ENCODE results near the gene DCST2.

DCST2 gene

DNA sequence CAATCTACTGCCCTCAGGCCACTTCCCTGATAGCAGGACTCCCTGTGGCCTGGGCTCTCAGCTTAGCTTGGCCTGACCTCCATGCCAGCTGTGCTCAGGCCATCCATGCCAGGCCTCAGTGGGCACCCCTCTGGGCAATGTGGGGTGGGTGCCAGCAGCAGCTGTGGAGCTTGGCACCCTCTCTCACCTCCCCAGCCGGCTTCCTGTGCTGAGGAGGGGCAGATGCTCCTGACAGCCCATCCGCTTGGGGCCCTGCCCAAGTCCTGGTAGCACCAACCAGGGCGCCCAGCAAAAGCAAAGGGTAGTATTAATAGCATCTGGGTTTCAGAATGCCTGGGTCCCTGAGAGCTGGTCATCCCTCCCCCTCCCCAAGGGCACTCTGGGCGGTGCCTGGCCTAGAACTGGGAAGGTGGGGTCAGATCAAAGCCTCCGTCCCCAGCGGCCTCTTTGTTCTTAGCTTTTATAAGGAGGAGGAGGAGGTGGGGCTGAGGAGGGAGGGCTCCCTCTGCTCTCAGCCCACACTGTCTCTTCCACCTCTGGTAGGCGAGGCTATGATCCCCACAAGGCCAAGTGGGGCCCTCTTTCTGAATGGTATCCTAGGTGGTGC lies 36.1 kb upstream of the DCST2 start:
- DNase-seq (ENCODE audit: low read depth in 3 of 3), result no peak

DNA sequence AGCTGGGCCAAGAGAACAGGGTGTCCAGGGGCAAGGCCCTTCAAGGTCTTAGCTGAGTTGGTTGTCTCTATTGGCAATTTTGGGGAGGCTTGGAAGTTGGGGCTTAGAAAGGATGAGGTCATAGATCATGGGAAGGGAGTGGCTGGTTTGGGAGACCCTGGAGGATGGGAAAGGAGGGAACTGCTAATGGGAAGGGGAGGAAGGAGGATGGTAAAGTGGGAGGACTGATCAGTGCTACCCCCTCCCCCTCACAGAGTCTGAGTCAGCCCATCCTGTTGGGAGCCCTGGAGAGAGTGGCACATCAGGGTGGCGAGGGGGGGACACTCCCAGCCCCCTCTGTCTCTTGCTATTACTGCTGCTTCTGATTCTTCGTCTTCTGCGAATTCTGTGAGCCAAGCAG lies 35.0 kb upstream of the DCST2 start:
- no peak for DNase-seq (ENCODE audit: low read depth in 3 of 3)

DNA sequence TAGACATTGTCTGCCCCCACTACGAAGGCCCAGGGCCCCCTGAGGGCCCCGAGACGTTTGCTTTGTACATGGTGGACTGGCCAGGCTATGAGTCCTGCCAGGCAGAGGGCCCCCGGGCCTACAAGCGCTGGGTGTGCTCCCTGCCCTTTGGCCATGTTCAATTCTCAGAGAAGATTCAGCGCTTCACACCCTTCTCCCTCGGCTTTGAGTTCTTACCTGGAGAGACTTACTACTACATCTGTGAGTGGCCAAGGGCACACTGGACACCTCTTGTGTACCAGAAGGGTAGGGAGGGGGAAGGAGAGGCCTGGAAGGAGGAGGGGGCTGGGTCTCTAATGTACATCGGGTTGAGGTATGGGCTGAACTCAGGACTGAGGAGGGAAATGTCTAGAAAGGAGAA lies 33.2 kb upstream of the DCST2 start:
- DNase-seq (ENCODE audit: low read depth in 3 of 3), result no peak

DNA sequence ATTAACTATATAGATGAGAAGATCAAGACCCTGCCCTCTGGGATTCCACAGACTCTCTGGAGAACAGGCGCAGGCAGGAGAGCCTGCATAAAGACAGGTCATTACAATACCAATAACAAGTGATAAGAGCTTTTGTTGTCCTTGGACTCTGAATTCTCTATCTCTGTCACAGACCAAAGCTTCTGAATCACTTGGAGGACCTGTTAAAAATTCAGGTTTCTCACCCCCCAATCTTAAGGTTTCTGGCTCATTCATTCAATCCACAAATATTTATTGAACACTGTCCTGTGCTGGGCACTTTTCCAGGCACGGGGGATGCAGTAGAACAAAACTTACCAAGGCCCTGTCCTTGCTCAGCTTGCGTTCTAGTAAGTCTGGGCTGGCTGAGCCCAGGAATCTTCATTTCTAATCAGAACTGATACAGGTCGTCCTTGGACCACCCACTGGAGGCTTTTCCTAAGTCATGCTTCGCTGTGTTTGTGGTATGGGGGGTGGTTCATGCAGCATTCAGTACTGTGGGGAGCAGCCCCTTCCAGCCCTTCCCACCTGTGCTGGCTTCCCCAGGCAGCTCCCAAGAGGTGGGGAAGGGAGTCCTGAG lies 31.4 kb upstream of the DCST2 start:
- no peak for DNase-seq (ENCODE audit: low read depth in 3 of 3)

DNA sequence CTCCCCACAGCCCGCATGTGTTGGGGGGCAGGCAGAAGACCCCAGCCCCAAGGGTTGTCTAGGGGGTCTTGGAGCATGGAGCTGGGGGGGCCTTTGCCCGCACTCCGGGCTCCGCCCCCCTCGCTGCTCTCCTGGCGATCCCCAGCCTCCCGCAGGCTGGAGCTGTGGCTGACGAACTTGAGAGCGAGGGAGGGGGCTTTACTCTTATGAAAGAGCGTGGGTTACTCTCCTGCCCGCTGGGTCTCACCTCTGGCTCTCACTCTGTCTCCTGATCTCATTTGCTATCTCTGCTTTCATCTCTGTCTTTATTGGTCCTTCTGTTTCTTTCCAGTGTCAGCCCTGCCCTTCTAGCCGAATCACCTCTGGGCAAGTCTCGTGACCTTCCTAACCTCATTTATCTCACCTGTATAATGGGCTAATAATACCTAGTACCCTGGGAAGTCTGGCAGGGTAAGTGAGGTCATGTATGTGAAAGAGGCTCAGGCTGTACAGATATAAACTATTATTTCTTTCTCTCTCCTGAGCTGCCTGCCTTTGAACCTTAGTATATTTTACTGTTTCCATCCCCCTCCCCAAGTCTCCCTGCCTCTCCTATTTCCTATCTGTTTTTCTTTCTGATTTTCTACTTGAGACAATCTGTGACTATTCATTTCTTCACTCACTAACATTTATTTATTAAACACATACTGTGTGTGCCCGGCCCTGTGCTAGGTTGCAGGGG lies 30.7 kb upstream of the DCST2 start:
- DNase-seq (ENCODE audit: low read depth in 3 of 3), result no peak

DNA sequence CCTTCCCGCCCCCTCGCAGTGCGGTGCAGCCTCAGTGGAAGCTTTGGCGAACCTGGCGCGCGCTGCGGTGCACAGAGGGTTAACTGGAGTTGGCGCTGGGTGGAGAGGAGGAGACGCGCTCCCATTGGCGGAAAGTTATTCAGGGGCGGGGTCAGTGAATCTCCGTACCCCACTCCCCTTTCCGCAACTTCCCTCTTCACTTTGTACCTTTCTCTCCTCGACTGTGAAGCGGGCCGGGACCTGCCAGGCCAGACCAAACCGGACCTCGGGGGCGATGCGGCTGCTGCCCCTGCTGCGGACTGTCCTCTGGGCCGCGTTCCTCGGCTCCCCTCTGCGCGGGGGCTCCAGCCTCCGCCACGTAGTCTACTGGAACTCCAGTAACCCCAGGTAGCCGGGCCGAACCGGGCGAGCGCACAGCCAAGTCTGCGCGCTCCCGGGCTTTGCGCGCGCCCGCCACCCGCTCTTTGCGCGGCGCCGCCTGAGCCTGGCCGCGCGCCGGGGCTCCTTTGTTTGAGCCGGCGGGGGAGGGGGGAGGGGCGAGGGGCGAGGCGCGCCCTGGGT lies 30.0 kb upstream of the DCST2 start, which contains the start of gene EFNA4:
TSS of gene EFNA4 (plus strand) at position 191 of the 561 bp plus-strand sequence. CDS start at position 275, 84 bp downstream.
- peak; percentile 67 to 84 (median 72) for DNase-seq (ENCODE audit: low read depth in 3 of 3)

DNA sequence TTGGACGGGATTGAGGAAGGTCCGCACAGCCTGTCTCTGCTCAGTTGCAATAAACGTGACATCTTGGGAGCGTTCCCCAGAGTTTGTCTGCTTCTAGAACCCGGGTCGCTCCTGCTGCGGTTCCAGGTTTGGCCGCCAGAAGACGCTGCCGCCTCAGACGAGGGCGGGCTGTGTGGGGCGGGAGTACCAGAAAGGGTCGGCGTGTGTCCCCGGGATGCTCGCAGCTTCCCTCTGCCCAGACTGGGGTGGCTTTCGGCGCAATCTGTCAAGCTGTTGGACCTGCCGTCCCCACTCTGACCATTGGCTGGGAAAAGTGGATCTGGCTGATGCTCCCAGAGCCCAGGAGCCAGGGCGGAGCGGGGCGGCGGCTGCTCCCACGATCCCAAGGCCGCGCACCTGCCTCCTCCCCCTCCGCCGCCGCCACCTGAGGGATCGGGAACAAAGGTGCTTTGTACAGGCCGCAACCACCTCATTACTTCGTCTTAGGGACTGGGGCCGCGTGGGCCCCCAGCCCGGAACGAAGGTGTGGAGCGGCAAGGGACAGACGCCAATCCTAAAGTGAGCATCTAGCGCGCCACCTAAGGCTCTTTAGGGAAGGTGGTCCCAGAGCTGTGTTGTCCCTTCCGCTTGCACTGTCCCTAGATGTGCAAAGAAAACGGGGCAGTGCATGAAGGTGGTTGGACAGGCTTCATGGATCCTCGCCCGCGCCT lies 29.3 kb upstream of the DCST2 start:
- DNase-seq (ENCODE audit: low read depth in 3 of 3), result peak; percentile 55 to 80 (median 55)

DNA sequence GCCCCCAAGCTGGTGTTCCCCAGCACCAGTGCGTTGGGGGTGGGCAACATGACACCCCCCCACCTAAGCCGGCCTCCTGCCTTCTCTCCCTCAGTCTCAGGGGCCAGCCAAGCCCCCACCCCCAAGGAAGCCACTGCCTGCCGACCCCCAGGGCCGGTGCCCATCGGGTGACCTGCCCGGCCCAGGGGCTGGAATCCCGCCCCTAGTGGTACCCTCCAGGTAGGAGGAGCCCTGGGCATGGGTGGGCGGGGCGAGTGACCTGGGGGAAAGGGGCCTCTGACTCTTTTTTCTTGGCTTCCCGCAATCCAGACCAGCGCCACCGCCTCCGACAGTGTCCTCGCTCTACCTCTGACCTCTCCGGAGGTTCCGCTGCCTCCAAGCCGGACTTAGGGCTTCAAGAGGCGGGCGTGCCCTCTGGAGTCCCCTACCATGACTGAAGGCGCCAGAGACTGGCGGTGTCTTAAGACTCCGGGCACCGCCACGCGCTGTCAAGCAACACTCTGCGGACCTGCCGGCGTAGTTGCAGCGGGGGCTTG lies 28.6 kb upstream of the DCST2 start:
- DNase-seq (ENCODE audit: low read depth in 3 of 3), result no peak

DNA sequence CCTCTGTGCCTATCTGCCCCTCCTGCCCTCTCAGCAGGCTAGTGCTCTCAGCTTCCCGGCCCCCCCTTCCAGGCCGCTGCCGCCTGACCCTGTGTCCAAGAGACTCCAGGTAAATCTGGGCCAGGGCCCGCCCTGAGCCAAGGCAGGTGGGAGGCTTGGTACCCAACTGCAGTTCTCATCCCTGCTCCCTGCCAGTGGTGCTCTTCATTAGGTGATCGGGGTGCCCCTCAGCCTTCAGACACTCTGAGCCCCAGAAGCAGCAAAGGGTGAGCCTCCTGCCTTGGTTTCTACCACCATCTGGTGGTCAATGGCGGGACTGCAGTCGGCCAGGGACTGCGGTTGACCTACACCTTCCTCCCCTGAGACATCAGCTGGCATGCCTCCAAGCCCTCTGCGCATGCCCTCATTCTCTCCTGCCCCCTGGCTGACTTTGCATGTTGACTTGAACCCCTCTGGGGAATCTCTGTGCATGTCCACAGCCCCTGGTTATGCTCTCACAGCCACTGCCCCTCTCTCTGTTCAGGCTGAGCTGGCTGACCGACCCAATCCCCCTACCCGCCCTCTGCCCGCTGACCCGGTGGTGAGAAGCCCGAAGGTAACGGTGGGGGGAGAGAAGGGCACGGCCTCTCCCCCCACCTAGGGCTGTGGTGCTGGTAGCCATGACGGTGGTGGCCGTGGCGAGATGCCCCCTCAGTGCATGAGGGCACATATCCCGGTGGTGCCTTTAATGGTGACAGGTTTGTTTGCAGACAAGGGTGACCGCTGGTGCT lies 28.0 kb upstream of the DCST2 start:
- peak; percentile 90 to 97 (median 91) for DNase-seq (ENCODE audit: low read depth in 3 of 3)

DNA sequence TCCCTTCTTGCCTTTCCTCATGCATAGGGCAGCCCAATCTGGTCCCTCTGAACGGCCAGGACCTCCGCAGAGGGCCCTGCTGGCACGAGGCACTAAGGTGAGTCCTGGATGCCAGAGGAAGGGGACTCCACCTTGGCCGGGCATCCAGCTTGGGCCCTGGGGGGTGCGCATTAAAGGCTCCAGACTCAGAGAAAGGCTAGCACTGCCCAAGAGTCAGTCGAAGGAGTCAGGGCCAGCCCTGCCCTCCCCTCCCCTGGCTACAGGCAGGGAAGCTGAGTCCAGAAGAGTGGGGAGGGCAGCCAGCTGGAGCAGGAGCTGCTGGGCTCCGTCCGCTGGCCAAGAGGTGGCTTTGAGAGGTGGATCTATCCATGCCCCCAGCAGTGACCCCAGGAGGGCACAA lies 27.2 kb upstream of the DCST2 start:
- DNase-seq (ENCODE audit: low read depth in 3 of 3), result no peak

DNA sequence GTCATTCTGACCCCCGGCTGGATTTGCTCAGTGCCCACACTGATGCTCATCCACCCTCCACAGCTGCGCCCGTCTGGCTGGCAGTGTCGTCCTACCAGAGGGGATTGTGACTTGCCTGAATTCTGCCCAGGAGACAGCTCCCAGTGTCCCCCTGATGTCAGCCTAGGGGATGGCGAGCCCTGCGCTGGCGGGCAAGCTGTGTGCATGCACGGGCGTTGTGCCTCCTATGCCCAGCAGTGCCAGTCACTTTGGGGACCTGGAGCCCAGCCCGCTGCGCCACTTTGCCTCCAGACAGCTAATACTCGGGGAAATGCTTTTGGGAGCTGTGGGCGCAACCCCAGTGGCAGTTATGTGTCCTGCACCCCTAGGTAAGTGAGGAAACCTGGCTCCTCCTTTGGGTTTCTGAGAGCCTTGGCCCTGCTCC lies 24.2 kb upstream of the DCST2 start:
- DNase-seq (ENCODE audit: low read depth in 3 of 3), result no peak

DNA sequence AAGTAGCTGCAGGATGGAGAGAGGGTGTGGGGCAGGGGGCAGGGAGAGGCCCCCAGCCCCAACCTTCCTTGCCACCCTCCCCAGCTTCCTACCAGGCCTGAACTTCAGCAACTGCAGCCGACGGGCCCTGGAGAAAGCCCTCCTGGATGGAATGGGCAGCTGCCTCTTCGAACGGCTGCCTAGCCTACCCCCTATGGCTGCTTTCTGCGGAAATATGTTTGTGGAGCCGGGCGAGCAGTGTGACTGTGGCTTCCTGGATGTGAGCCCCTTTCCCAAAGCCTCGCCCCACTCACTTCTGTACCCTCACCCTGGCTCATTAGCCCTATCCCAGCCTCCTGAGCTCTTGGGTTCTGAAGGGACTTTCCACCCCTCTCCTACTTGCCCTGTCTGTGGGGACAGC lies 23.5 kb upstream of the DCST2 start:
- DNase-seq (ENCODE audit: low read depth in 3 of 3), result no peak

DNA sequence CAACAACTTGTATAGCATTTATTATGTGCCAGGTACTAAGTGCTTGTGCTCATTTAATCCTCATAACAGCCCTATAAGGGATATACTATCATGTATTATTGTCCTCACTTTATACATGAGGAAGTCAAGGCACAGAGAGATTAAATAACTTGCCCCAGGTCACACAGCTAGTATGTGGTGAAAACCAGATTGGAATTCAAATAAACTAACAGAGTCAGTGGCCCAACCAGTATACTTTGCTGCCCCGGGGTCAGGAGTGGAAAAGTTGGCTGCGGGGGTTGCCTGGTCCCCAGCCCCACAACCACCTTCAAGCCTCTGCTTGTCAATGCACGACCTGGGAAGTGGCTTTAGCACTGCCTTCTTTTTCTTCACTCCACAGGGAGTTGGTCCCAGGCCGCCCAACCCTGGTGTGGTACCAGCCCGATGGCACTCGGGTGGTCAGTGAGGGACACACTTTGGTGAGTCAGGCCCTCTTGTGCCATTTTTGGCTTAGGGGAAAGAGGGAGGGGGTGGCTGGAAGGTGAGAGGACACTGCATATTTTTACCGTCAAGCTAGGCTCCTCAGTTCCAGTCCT lies 20.0 kb upstream of the DCST2 start:
- DNase-seq (ENCODE audit: low read depth in 3 of 3), result no peak

DNA sequence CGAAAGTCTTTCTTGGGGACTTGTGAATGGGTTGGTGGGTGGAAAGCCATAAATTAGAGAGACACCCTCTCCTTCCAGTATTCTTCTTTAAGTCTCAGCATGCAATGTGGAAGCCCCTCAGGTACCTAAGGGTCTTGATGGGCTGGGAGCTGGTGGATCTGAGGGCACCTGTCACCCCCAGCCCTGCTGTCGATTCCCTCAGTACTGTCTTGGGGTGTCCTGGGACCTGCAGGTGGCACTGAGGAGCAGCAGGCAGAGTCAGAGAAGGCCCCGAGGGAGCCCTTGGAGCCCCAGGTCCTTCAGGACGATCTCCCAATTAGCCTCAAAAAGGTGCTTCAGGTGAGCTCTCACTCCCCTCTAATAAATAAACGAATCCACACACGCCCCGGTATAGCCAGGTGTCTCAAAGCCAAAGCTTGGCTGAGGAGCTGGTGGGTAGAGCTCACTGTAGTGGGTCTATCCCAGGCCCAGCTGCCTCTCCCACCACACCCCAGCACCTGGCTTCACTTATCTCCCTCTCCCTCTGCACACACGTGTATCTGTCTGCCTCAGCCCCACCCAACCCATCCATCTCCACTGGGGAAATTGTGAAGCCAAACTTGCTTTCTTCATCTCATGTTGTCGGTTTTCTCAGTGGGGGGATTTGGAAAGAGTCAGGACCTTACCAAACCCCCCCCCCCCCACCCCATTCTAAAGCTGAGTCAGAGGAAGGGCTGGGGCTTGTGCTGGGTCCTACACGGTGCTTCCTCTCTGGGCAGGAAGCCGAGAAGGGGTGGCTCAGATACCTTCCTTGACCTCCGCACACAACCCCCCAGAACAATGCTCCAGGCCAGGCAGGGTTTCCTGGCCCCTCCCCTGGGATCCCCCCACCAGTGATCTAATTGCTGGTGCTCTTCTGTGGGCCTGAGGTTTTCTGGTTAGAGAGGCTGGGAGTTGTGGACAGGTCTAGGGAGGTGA lies 19.1 kb upstream of the DCST2 start:
- no peak for DNase-seq (ENCODE audit: low read depth in 3 of 3)

DNA sequence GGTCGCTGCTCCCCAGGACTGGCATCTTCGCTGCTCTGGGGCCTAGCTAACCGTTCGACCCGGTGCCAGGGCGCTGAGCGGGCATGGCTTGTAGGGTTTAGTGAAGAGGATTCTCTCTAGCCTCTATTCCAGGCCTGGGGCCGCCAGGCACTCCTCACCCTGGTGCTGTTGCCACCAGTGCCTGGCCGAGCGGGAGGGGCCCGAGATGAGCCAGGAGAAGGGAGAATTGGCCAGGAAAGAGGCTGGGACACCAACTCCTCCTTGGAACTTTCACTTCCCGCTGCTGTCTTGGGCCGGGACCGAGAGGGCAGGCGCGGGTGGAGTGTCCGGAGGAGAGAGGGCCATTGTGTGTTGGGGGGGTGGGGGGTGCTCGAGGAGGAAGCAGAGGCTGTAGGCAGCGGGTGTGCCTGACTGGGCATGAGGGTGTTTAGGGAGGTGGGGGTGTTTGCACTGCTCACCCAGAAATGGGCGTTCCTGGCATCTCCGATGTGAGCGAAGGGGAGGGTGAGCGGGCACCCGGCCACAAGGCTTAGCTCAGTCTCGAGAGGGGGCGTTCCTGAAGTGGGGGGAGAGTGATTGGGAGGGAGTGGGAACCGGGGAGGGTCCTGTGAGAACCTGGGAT lies 18.3 kb upstream of the DCST2 start:
- peak in 1 of 3 experiments; percentile 35 for DNase-seq (ENCODE audit: low read depth in 3 of 3)

DNA sequence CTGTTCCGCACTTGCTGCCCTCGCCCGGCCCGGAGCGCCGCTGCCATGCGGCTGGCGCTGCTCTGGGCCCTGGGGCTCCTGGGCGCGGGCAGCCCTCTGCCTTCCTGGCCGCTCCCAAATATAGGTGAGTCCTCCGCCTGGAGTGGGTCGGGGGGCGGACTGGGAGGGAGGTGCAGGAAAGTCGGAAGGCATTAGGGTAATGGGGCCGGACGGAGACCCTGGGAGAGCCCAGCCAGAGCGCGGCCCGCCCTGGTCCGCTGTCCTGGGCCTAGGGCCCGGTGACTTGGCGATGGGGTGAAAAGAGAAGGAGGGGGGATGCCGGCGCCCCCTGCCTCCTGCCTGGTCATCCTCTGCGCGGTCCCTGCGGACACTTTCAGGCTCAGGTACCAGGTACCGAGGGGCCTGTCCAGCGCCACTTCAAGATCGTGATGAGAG lies 17.8 kb upstream of the DCST2 start:
- DNase-seq (ENCODE audit: low read depth in 3 of 3), result no peak

DNA sequence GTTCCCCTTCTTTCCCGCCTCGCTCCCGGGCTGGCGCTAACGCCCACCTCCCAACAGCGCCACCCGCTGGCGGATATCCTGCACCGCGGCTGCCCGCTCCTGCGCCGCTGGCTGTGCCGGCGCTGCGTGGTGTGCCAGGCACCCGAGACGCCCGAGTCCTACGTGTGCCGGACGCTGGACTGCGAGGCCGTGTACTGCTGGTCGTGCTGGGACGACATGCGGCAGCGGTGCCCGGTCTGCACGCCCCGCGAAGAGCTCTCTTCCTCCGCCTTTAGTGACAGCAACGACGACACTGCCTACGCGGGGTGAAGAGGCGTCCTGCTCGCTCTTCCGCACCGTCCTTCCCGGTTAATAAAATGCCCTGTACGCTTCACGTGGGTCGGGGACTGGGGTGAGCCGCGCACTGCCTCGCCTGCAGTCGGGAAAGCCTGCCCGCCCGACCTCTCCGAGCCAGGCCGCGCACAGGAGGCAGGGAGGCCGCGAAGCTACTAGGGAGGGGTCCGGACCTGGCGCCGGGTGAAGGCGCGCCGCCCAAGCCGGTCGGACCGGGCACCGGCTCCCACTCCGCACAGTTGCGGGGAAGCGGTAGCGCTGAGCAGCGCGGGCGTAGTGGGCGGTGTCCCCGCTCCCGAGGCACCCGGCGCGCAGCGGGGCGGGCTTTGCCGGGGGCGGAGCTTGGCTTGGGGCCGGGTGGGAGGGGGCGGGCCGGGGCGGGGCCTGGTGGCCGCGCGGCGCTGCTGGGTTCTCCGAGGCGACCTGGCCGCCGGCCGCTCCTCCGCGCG lies 17.2 kb upstream of the DCST2 start, which contains the start of gene ADAM15:
TSS of gene ADAM15 (plus strand) at position 757 of the 782 bp plus-strand sequence. CDS start 71 bp downstream, outside the sequence.
- DNase-seq (ENCODE audit: low read depth in 3 of 3), result peak; percentile 62 to 77 (median 62)

Data from stimulated activated CD4-positive, alpha-beta T cell treated with anti-CD3 and anti-CD28 coated beads, TNF-alpha, amount 100 ng/mL, for 24 hours (primary cell).